HG03442 (cell line): ENCODE results near the gene ALLC.

Experiments used
- ATAC-seq: cut with Tn5 transposase; IDR thresholded peaks from one replicate; pipeline ENCODE4 v1.9.1; 2021; ENCODE audit warnings: mild to moderate bottlenecking, moderate library complexity; ENCODE audit not compliant: unreplicated experiment

ALLC gene

DNA sequence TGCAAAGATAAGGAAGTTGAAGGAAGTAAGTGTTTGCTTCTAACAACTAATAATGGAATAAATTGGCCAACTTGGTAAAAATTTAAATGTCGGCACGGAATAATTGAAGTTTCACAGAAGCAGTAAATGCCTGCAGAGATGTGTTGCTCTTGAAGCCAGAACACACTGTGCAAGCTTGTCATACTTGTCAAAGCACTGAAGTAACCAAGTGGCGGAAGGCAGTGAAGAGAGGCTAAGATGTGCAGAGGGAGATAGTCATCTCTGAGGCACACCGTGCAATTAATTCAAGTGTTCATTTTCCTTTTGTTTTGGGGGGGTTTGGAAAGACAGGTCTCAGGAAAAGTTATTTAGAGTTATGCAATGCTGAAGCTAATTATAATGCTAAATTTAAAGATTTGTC, 50.6 kb downstream of the ALLC start:
- ATAC-seq, result no peak

DNA sequence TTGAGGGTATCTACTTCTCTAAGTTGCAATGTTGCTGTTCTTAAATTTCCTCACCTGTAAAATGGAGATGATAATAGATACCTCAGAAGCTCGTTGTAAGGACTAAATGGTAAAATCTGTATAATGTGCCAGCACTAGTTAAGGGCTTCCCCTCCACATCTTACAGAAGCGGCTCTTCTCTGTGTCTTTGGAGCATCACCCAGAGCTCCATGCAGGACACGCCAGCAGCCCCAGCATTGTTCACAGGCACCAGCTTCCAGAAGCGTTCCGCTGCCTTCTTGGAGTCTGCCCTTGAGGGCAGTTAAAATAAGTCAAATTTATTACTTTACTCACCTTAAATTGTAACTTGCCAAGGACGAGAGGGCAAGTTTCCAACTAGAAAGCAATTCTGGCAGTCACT, 51.2 kb downstream of the ALLC start:
- ATAC-seq, result no peak

DNA sequence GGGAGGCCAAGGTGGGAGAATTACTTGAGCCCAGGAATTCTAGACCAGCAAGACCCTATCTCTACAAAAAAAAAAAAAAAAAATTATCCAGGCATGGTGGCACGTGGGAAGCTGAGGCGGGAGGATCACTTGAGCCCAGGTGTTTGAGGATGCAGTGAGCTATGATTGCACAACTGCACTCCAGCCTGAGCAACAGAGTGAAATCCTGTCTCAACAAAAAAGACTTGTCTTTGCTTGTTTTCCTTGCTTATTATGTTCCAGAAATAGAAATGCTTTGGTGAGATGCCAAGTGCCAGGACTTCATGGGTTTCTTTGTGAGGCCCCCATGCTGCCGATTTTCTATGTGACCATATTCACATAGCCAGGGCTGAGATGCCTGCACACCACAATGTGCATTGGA, 54.4 kb downstream of the ALLC start:
- no peak for ATAC-seq

DNA sequence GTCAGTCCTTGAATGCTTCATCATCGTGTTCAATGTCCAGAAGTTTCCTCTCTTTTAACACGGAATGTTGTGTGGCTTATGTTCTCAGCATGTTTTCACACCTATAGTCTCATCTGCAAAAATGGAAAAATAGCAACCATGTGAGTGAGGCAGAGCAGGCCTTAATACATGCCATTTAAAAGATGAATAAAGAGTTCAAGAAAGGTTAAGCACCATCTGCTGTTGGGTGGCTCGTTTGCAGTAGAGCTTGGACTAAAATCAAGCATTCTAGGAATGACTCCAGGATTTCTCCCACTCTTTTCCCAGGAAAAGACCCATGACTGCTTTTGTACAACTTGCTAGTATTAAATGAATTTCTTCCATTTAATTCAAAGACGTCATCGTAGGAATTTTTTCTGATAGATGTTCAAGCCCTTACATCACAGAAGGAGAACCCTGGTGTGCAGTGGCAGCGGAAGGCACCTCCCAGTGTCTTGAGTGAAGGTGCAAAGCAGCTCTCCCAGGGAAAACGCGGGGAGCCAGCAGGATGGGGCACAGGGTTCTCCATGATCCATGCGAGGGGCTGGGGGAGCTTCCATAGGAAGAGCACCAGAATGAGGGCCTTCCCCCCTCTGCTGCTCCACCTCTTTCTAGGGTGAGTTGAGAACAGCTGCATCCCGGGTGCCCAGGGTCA, 55.0 kb downstream of the ALLC start:
- no peak for ATAC-seq

DNA sequence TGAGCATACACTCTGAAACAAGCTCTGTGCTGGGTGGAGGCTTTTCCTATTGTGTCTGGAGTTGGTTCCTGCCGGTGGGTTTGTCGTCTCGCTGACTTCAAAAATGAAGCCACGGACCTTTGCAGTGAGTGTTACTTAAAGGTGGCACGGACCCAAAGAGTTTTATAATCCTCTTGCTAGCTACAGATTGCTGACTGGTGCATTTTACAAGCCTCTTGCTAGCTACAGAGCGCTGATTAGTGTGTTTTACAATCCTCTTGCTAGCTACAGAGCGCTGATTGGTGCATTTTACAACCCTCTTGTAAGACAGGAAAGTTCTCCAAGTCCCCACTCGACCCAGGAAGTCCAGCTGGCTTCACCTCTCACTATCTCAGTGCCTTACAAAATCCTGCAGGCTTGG, 60.7 kb downstream of the ALLC start:
- no peak for ATAC-seq

DNA sequence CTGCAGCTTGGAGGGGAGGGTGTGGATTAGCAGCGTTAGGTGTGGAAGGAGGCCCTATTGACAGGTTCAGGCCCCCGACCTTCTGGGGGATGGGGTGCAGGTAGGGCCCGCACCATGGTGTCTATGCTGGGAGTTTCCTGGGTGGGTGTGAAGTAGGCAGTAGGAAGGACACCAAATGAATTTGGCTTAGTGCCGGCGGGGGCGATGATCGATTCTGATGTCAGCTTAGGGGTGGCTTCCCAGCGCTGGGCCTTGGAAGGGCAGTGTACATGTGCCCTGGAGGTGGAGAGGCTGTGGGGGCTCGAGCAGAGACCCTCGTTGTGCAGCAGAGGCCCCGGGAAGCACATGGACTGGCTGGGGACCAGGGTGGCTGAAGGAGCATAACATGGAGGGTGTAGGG, 67.0 kb downstream of the ALLC start:
- ATAC-seq, result no peak

DNA sequence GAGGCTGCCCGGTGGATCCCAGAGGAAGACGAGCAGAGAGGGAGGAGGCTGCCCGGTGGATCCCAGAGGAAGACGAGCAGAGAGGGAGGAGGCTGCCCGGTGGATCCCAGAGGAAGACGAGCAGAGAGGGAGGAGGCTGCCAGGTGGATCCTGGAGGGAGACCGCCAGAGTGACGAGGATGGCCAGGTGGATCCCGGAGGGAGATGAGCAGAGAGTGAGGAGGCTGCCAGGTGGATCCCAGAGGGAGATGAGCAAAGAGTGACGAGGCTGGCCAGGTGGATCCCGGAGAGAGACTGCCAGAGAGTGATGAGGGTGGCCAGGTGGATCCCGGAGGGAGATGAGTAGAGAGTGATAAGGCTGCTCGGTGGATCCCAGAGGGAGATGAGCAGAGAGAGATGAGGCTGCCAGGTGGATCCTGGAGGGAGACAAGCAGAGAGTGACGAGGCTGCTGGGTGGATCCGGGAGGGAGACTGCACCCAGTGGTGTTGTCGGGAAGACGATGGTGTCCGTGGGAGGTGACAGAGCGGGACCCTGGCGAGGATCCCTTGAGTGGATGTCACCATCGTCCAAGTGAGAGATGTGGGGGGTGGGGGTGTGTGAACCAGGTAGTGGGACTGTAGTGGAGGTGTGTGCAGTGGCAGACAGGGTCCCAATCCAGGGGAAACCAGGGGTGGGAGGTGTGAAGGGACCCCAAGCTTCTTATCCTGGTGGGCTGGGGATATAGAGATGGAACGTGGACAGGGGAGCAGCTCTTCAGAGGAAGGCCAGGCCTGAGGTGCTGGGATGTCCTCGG, 67.7 kb downstream of the ALLC start:
- no peak for ATAC-seq

DNA sequence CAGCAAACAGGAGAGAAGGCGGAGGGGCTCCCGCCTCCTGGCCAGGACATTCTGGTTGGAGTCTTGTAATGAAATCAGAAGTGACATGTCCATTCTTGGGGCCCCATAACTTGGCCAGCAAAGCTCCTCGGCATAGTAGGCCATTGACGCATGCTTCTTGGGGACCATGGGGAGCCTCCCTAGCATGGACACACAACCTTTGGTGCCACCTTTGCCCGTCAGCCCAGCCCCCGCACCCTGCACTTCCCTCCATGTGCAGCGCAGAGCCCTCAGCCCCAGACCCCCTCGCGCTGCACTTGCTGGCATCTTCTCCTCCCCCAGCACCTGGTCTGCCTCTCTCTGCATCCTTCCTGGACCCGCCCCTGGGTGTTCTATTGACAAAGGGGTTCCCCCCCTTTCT, 68.5 kb downstream of the ALLC start:
- no peak for ATAC-seq

DNA sequence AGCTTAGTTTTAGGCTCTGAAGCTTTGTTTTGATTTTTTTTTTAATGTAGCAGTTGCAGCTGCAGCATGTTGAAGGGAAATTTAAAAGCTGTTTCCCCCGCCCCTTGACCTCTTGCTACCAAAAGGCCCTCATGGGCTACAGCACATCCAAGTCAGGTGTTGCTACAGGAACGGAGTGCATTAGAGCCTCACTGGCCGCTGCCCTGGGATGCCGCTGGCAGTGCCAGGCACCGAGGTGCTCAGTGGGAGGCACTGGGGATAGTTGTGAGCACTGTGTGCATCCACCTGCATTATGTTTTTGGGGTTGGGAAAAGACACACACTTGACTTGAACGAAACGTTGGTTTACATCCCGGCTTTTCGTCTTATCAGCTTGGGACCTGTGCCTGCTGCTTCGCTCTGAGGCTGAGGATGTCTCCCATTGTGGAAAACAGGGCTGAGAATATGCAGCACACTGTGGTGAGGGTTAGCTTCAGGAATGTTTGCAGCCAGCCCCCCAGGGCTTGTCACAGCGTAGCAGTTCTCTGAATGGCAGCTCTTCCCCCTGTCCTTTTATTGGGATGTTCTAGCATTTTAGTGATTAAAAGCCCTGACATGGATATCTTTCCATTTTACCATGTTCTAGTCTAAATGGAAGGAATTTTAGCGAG, 69.5 kb downstream of the ALLC start:
- ATAC-seq, result no peak

DNA sequence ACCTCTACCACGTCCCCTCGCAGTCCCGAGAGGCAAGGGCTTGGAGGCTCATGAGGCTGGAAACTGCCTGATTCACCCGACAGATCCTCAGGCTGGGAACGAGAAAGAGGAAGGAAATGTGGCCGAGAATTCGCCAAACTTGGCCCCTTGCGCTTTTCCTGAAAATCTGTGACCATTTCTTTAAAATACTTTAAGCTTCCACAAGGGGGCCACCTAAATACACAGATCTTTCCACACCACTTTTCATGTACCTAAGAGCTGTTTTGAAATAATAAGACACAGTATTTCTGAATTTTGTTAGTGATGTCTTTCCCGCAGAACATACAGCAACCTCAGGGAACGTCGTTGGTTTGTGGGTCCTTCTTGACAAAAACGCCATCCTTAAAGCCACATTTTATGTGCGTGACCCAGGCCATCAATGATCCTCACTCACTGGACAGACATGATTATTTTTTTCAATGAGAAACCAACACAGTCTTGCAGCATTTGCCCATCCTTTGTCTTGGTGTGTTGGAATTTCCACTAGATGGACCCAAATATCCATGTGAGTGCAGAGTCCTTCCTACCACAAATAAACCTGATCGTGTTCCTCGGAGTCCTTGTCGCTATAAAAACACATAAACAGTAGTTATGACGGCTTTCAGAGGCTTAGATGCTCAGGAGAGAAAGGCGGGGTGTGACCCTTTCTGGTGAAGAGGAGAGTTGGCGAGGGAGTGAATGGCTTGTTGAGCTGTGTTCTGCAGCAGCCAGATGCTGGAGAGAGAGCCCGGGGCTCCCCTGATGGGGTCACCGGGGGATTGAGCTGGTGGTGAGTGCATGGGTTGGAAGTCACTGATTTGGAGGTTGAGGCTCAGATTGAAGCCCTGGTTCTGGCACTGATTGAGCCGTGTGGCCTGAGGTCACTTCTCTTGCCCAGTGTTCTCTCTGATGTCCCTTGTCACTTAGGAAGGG, 70.4 kb downstream of the ALLC start:
- no peak for ATAC-seq

DNA sequence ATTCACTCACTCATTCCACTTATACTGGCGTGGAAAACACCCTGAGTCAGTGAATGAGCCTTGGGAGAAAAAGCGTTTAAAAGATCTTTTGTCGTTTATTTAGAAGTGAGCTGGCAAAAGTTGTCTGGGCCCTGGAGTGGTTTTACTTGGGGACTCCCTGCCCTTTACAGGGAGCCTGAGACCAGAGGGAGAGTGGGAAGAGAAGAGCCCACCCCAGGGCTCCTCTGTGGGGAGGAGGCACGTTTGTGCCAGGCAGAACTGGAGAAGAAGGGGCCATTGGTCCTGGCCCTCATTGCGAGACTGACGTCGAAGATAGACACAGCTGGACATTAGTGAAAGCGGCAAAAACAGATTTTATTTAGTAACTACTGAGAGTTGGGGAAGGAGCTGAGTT, 71.1 kb downstream of the ALLC start:
- ATAC-seq, result no peak

DNA sequence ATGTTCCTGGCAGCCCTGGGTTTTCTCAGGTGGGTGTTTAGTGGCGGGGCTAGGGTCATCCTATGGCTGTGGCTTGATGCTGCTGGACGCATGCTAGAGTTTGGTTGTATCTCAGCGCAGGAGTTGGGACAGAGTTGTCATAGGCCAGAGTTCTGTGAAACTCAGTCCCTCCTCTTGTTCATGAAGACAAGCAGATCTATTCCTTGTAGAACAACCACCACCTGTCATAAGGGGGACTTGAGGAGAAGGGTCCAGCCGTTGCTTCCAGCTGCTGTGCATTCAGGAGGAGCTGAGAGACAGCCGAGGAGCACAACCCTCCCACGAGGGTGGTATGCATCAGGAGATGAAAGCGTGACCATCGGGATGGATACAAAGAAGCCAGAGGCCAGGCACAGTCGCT, 71.8 kb downstream of the ALLC start:
- ATAC-seq, result no peak

DNA sequence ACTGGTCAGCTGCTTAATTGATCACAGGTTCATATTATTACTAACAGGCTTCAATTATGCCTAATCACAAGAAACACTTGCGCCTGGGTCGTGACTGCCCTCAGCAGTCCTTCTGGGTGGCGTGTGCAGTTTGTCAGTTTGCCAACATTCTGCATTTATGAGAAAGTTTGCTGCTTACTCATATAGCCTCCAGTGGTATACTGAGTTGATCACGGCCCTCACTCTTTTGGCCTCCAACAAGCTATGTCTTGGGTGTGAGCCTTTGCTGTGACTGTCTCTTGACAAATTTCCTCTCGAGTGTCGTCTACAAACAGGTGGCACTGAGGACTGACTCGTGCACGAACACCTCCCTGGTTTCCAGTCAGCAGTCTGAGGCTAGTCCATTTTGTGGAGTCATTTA, 72.6 kb downstream of the ALLC start:
- ATAC-seq, result no peak

DNA sequence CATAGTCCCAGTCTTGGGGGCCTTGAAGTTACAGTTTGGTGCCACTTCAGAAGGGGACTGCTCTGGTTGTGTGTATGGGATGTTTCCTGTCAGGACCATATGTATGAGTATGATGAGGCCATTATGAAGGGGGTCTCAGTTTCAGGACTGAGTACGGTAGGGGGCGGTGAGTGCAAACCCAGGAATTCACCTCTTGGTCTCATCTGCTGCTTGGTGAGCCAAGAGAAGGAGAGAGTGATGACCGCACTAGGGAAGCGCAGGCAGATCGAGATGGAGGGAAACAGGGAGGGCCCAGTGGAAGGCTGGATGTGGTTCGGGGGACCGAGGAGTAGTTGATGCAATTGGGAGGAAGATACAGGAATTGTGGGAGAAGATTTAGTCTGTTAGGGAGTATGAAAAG, 73.8 kb downstream of the ALLC start:
- ATAC-seq, result no peak

DNA sequence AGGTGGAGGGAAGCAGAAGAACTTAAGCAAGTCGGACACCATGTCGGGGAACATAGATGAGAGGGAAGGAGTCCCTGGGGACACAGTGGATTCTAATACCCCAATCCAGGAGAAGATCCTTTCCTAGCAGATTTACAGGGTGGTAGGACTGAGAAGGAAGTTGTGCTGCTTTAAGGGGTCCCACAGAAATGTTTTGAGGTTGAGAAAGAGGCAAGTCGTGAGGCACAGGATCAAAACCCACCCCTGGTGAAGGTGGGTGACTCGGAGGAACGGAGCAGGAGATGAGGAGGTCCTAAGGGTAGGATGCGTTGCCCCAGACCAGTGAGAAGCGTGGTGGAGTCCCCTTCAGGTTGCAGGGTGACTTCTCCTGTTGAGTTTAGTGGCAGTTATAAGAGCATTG, 78.1 kb downstream of the ALLC start:
- ATAC-seq, result no peak

DNA sequence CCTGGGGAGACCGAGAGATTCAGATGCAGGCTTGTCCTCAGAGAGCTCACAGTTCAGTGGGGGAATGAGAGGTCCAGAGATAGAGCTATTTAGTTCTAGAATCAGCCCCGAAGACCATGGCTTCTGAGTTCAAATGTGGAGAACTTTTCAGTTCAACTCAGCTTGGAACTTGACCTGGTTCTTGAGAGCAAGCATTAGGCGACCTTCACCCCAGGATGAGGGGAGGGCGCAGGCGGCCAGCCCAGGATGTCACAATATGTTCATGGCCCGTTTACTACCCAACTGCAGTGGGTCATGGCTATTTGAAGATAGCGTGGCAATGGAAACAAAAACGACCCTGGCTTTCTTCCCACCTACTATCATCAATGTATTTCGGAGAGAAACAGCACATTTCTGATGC, 79.1 kb downstream of the ALLC start:
- no peak for ATAC-seq

DNA sequence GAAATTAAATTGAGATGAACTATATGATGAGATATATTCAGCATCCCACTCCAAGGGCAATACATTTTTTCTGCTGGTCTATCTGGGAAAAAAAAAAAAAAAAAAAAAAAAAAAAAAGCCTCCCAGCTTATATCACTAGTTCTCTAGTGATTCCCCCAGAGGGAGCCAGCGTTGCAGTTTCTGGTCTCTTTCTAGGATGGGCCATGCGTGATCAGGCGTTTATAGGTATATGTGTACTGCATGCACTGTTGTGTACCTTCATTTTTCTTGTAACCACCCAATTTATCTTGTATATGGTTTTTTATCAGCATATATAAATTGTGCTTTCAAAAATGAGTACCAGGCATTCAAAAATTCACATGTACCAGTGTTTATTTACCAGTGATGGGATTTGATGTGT, 80.5 kb downstream of the ALLC start:
- ATAC-seq, result no peak

DNA sequence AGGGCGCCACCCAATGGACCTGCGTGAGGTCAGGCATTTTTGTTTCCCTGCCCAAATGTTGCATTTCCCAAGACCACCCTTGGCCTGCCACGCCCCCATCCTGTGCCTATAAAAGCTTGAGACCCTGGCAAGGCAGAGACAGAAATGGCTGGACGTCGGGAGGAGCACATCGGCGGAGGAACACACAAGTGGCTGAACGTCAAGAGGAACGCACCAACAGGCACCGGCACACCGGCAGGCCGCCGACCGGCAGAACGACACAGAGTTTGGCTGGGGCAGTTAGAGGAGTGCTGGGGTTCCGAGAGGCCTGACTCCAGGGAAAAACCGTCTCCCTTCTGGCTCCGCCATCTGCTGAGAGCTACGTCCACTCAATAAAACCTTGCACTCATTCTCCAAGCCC, 81.3 kb downstream of the ALLC start:
- ATAC-seq, result no peak

DNA sequence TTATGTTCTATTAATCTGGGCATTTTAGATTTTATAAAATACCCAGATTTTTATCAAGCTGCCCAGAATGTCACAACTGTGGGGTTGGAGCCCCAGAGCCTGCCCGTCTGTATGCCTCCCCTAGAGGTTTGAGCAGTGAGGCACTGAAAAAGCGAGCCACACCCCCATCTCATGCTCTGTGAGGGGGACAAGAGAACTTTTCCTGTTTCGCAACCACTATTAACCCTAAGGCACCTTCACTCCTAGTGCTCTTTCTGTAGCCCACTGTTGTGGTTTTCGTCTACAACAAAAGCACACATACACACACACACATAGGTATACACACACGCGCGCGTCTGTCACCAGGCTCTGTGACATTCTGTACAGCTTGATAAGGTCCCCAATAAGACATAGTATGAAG, 83.4 kb downstream of the ALLC start:
- no peak for ATAC-seq

DNA sequence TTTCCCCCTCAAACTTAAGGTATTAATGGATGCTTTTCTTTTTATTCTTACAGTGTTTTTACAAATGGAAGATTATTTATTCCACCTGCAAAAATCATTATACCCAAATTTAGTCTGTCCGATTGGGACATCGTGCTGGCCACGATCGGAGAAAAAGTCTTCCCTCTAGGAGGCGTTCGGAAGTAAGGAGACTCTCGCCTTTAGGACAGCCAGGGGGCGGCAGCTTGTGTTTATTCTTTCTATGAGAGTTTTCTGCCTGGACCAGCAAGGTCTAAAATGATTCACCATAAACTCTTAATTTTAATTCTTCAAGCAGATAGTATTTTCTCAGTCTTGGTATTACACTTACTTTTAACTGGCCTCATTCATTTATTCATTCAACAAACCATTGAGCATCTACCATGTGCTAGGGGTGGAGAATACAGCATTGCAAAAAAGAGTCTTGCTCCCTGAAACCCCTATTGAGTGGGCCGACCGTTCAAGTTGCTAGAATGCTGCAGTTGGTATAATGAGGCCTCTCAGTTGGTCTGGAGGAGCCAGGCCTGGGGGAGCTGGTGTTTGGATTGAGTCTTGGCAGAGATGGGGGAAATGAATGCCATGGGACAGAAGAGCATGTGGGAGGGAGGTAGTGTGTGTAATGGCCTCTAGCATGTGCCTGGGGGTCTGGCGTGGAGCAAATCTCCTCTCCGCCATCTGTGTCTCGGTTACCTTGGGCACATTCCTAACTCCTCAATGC, 84.0 kb downstream of the ALLC start:
- ATAC-seq, result no peak
